Colonic mucosa (tissue), 4 donors: ENCODE results near the gene MCUB. TPM values are rescaled to one million over a fixed set of nuclear protein-coding genes. Genes with fewer than 3 reads are reported as not detected.

Experiments
- DNase-seq: peaks from one replicate; pipeline ENCODE4 v3.0.0-alpha.2; 2020
- H3K27ac ChIP-seq: fragments of 200-600 bp; one replicate; pipeline ENCODE4 v1.8.0; 2021
- H3K27me3 ChIP-seq: fragments of 200-600 bp; one replicate; pipeline ENCODE4 v1.8.0; 2021
- H3K36me3 ChIP-seq: fragments of 200-600 bp; one replicate; pipeline ENCODE4 v1.8.0; 2021
- H3K4me1 ChIP-seq: fragments of 200-600 bp; one replicate; pipeline ENCODE4 v1.8.0; 2021; ENCODE audit warnings: mild to moderate bottlenecking
- H3K4me3 ChIP-seq: fragments of 200-600 bp; one replicate; pipeline ENCODE4 v1.8.0; 2021
- H3K9ac ChIP-seq, 2 donors: one replicate each; pipeline ENCODE4 v1.7.0; 2013; ENCODE audit warnings: control low read depth in 2 of 2, low read depth in 2 of 2, low read length in 2 of 2
- H3K9me3 ChIP-seq: fragments of 200-600 bp; one replicate; pipeline ENCODE4 v1.8.0; 2021
- intact Hi-C: fragments of 100-400 bp; cut with DNase I; formaldehyde crosslinking; loops from one replicate; pipeline ENCODE4 v1.14.1; 2022
- total RNA-seq, 2 donors: library from RNA; stranded (reverse); fragmentation: NEBNext Ultra II Directional in 1 of 2; extraction: Animal tissue kit (Norgen Biotek cat#: 25700) in 1 of 2; gene quantifications; one replicate each; pipeline ENCODE4 v1.2.1, GENCODE V29; 2021
- TF ChIP-seq, protein P1 (sequence below): fragments of 200-600 bp; IDR thresholded peaks from one replicate; pipeline ENCODE4 v1.8.0; 2022; ENCODE audit warnings: antibody characterized with exemption, mild to moderate bottlenecking
- donor health status: healthy.
- donor health status: DM: no; HTN: no; CAD: no.
- donor health status: DM: no; HTN: no; CAD: no.

The MCUB gene
- total RNA-seq, 2 donors from 2014 or later, result 10.4 to 11.7 TPM

- no peaks in the 10 kb centered on the region for H3K9me3 ChIP-seq
- DNase-seq, result no peak
- no peak overlapping the region for H3K9ac ChIP-seq
- intact Hi-C loops, result no loop called here
- no peaks in the 10 kb centered on the region for H3K4me1 ChIP-seq
- no peak overlapping the region for H3K27ac ChIP-seq
- no peaks in the 10 kb centered on the region for H3K27me3 ChIP-seq
- TF ChIP-seq, protein P1, sequence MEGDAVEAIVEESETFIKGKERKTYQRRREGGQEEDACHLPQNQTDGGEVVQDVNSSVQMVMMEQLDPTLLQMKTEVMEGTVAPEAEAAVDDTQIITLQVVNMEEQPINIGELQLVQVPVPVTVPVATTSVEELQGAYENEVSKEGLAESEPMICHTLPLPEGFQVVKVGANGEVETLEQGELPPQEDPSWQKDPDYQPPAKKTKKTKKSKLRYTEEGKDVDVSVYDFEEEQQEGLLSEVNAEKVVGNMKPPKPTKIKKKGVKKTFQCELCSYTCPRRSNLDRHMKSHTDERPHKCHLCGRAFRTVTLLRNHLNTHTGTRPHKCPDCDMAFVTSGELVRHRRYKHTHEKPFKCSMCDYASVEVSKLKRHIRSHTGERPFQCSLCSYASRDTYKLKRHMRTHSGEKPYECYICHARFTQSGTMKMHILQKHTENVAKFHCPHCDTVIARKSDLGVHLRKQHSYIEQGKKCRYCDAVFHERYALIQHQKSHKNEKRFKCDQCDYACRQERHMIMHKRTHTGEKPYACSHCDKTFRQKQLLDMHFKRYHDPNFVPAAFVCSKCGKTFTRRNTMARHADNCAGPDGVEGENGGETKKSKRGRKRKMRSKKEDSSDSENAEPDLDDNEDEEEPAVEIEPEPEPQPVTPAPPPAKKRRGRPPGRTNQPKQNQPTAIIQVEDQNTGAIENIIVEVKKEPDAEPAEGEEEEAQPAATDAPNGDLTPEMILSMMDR, result no peak
- H3K4me3 ChIP-seq, result no peak overlapping the region
- no peaks in the 10 kb centered on the region for H3K36me3 ChIP-seq
Observed at GRCh38 chr4:109718759-109719158, 158.7 kb downstream of the MCUB start.

- TF ChIP-seq, protein P1, result no peak
- H3K27ac ChIP-seq, result no peak overlapping the region
- no peaks in the 10 kb centered on the region for H3K36me3 ChIP-seq
- H3K9ac ChIP-seq, result no peak overlapping the region
- DNase-seq, result no peak
- no peaks in the 10 kb centered on the region for H3K27me3 ChIP-seq
- no peaks in the 10 kb centered on the region for H3K9me3 ChIP-seq
- no peaks in the 10 kb centered on the region for H3K4me1 ChIP-seq
- intact Hi-C loops, result no loop called here
- no peak overlapping the region for H3K4me3 ChIP-seq
Observed at GRCh38 chr4:109719604-109720003, 159.6 kb downstream of the MCUB start.

- intact Hi-C loops, result no loop called here
- TF ChIP-seq, protein P1, result no peak
- Histone ChIP-seq H3K9me3 (no peaks in the 10 kb centered on the region), H3K36me3 (no peaks in the 10 kb centered on the region), H3K27ac (no peak overlapping the region), H3K4me1 (no peaks in the 10 kb centered on the region), H3K27me3 (no peaks in the 10 kb centered on the region), H3K9ac (no peak overlapping the region), H3K4me3 (no peak overlapping the region)
- DNase-seq, result no peak
Observed at GRCh38 chr4:109721033-109721432, 161.0 kb downstream of the MCUB start.

- no peaks in the 10 kb centered on the region for H3K27me3 ChIP-seq
- no peak for DNase-seq
- intact Hi-C loops, result no loop called here
- TF ChIP-seq, protein P1, result no peak
- H3K4me3 ChIP-seq, result no peak overlapping the region
- no peak overlapping the region for H3K9ac ChIP-seq
- no peak overlapping the region for H3K27ac ChIP-seq
- no peaks in the 10 kb centered on the region for H3K36me3 ChIP-seq
- H3K4me1 ChIP-seq, result no peaks in the 10 kb centered on the region
- no peaks in the 10 kb centered on the region for H3K9me3 ChIP-seq
Observed at GRCh38 chr4:109722357-109722756, 162.3 kb downstream of the MCUB start.

DNA sequence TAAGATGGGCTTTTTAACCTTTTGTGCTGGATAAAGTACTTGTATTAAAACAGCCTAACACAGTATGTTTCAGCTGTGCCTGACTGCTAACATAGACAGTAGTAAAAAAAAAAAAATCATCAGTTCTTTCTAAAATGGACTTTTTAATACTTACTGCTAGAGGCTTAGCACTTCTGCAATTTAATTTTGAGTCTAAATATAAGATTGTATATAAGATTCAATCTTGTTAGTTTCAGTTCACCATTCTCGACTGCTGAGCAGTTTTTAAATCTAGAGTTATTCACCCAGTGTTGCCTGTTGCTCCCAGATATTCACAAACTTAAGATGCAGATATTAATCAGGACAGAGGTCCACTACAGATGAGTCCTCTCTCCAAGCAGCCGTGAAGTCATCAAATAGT is 163.1 kb downstream of the MCUB start:
- Histone ChIP-seq H3K4me1 (no peaks in the 10 kb centered on the region), H3K36me3 (no peaks in the 10 kb centered on the region), H3K27ac (no peak overlapping the region), H3K27me3 (no peaks in the 10 kb centered on the region), H3K4me3 (no peak overlapping the region), H3K9ac (no peak overlapping the region), H3K9me3 (no peaks in the 10 kb centered on the region)
- TF ChIP-seq, protein P1, result no peak
- intact Hi-C loops, result no loop called here
- no peak for DNase-seq

- intact Hi-C loops, result no loop called here
Observed at GRCh38 chr4:109728385-109728784, 168.3 kb downstream of the MCUB start.

More at GRCh38 chr4:109728385-109728784, 168.3 kb downstream of the MCUB start:
- Histone ChIP-seq H3K4me1 (no peaks in the 10 kb centered on the region), H3K9ac (peak overlapping the region in 1 of 2 donors; percentile 77), H3K9me3 (no peaks in the 10 kb centered on the region), H3K27ac (no peak overlapping the region), H3K27me3 (no peaks in the 10 kb centered on the region), H3K4me3 (peak overlapping the region; percentile 66), H3K36me3 (no peaks in the 10 kb centered on the region)
- TF ChIP-seq, protein P1, result no peak
- DNase-seq, result no peak
